Measurements from ENCODE around the gene AFF1.

DNA sequence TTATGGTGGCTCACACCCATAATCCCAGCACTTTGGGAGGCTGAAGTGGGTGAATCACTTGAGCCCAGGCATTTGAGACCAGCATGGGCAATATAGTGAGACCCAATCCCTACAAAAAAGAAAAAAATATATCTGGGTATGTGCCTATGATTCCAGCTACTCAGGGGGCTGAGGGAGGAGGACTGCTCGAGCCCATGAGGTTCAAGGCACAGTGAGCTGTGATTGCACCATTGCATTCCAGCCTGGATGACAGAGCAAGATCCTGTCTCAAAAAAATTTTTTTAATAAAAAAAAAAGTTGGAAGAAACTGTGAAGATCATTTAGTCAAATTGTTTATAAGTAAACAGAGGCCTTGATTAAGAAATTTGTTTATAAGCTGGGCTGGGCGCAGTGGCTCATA is 246.0 kb downstream of the AFF1 start:
- TF ChIP-seq EZH2 (IDR thresholded peaks at IDR 0.05; ENCODE audit: insufficient read depth, poor library complexity, severe bottlenecking) (no peak), EZH2phosphoT487 (IDR thresholded peaks at IDR 0.05; ENCODE audit: insufficient read depth, low read depth) (no peak)

Data from GM23248 (cell line).